Measurements from ENCODE around the gene LRP1-AS. TPM values are rescaled to one million over a fixed set of nuclear protein-coding genes. Genes with fewer than 3 reads are reported as not detected.

The LRP1-AS gene
- polyA plus RNA-seq (2014; cell fraction: cytosol; rRNA removed), result not detected in 2 replicates
- polyA plus RNA-seq (2014; cell fraction: nucleus; rRNA removed), result not detected in 2 replicates

GRCh38 chr12:57146961-57147944, at the start of gene LRP1-AS:
Gene LRP1-AS, minus strand, starts transcription at chr12:57147619.
- peak; percentile 77 for DNase-seq (ENCODE audit: low spot score)

- no peak for DNase-seq (ENCODE audit: low spot score)
Measured at GRCh38 chr12:57196956-57197355, 49.5 kb upstream of the LRP1-AS start.

- no peak for DNase-seq (ENCODE audit: low spot score)
Measured at GRCh38 chr12:57196439-57196838, 49.0 kb upstream of the LRP1-AS start.

- DNase-seq (ENCODE audit: low spot score), result no peak
Measured at GRCh38 chr12:57195611-57196371, 48.4 kb upstream of the LRP1-AS start.

- DNase-seq (ENCODE audit: low spot score), result no peak
Measured at GRCh38 chr12:57195186-57195585, 47.8 kb upstream of the LRP1-AS start.

GRCh38 chr12:57194253-57194652, 46.8 kb upstream of the LRP1-AS start:
- DNase-seq (ENCODE audit: low spot score), result no peak

GRCh38 chr12:57193706-57194245, 46.4 kb upstream of the LRP1-AS start:
- DNase-seq (ENCODE audit: low spot score), result no peak

- DNase-seq (ENCODE audit: low spot score), result no peak
Measured at GRCh38 chr12:57192920-57193319, 45.5 kb upstream of the LRP1-AS start.

GRCh38 chr12:57191410-57191809, 44.0 kb upstream of the LRP1-AS start:
- no peak for DNase-seq (ENCODE audit: low spot score)

- no peak for DNase-seq (ENCODE audit: low spot score)
Measured at GRCh38 chr12:57190821-57191220, 43.4 kb upstream of the LRP1-AS start.

GRCh38 chr12:57190037-57190436, 42.6 kb upstream of the LRP1-AS start:
- DNase-seq (ENCODE audit: low spot score), result no peak

- DNase-seq (ENCODE audit: low spot score), result no peak
Measured at GRCh38 chr12:57188090-57188425, 40.6 kb upstream of the LRP1-AS start.

- DNase-seq (ENCODE audit: low spot score), result no peak
Measured at GRCh38 chr12:57187222-57188089, 40.0 kb upstream of the LRP1-AS start.

GRCh38 chr12:57185906-57186508, 38.6 kb upstream of the LRP1-AS start:
- no peak for DNase-seq (ENCODE audit: low spot score)

- no peak for DNase-seq (ENCODE audit: low spot score)
Measured at GRCh38 chr12:57185403-57185802, 38.0 kb upstream of the LRP1-AS start.

GRCh38 chr12:57183939-57184725, 36.7 kb upstream of the LRP1-AS start:
- no peak for DNase-seq (ENCODE audit: low spot score)

GRCh38 chr12:57182918-57183575, 35.6 kb upstream of the LRP1-AS start:
- peak; percentile 68 for DNase-seq (ENCODE audit: low spot score)

GRCh38 chr12:57181561-57182155, 34.2 kb upstream of the LRP1-AS start:
- DNase-seq (ENCODE audit: low spot score), result no peak

- DNase-seq (ENCODE audit: low spot score), result no peak
Measured at GRCh38 chr12:57181072-57181471, 33.7 kb upstream of the LRP1-AS start.
